ENCODE results near the gene SPATA18.
A peak's percentile ranks its signal among the peaks of the same experiment; 100 is the strongest.

SPATA18 gene

GRCh38 chr4:52051213-52051614 lies at the start of gene SPATA18:
SPATA18 (plus strand) TSS chr4:52051304; CDS start chr4:52051705, 401 bp downstream.
- DNase-seq: peak; percentile 28 to 57

- no peak for DNase-seq
Observed at GRCh38 chr4:52001616-52002015, 49.5 kb upstream of the SPATA18 start.

GRCh38 chr4:52004414-52004813 lies 46.7 kb upstream of the SPATA18 start:
- no peak for DNase-seq

- no peak for DNase-seq
Observed at GRCh38 chr4:52005604-52006273, 45.4 kb upstream of the SPATA18 start.

- no peak for DNase-seq
Observed at GRCh38 chr4:52006887-52007286, 44.2 kb upstream of the SPATA18 start.

- DNase-seq: no peak
Observed at GRCh38 chr4:52010986-52011385, 40.1 kb upstream of the SPATA18 start.

- no peak for DNase-seq
Observed at GRCh38 chr4:52012651-52013050, 38.5 kb upstream of the SPATA18 start.

GRCh38 chr4:52014903-52015302 lies 36.2 kb upstream of the SPATA18 start:
- DNase-seq: peak; percentile 23 to 27

GRCh38 chr4:52015366-52015765 lies 35.7 kb upstream of the SPATA18 start:
- no peak for DNase-seq

GRCh38 chr4:52016981-52017380 lies 34.1 kb upstream of the SPATA18 start:
- DNase-seq: no peak

GRCh38 chr4:52017814-52018213 lies 33.3 kb upstream of the SPATA18 start:
- no peak for DNase-seq

GRCh38 chr4:52019936-52020657 lies 31.0 kb upstream of the SPATA18 start, which contains the start of gene LRRC66:
LRRC66 (minus strand) TSS chr4:52020363; CDS start chr4:52017613, 2,750 bp downstream.
- peak; percentile 27 to 41 for DNase-seq

GRCh38 chr4:52028970-52029369 lies 22.1 kb upstream of the SPATA18 start:
- no peak for DNase-seq

GRCh38 chr4:52032005-52032404 lies 19.1 kb upstream of the SPATA18 start:
- peak in 1 of 2 donors; percentile 31 for DNase-seq

GRCh38 chr4:52035190-52035589 lies 15.9 kb upstream of the SPATA18 start:
- DNase-seq: no peak

- DNase-seq: no peak
Observed at GRCh38 chr4:52036886-52037530, 14.1 kb upstream of the SPATA18 start.

GRCh38 chr4:52037689-52038102 lies 13.4 kb upstream of the SPATA18 start:
- no peak for DNase-seq

GRCh38 chr4:52038103-52038912 lies 12.8 kb upstream of the SPATA18 start, which contains the start of gene SGCB:
SGCB (minus strand) TSS chr4:52038299; CDS start chr4:52038259, 40 bp downstream.
- peak in 1 of 2 donors; percentile 37 for DNase-seq

- DNase-seq: no peak
Observed at GRCh38 chr4:52045028-52045427, 6.1 kb upstream of the SPATA18 start.

- DNase-seq: peak; percentile 62 to 86
Observed at GRCh38 chr4:52049266-52049665, 1.8 kb upstream of the SPATA18 start.

- peak; percentile 54 to 63 for DNase-seq
Observed at GRCh38 chr4:52051615-52052474, 741 bp downstream of the SPATA18 start.

GRCh38 chr4:52052475-52052780 lies 1.3 kb downstream of the SPATA18 start:
- DNase-seq: peak; percentile 59 to 68
